H1 (cell line): ENCODE data around the gene SWT1.

Experiments used
- ASH2L ChIP-seq: fragments of 200-600, 300-600 bp; sonication (generic); IDR thresholded peaks from one replicate; pipeline ENCODE4 v1.7.1; 2017; ENCODE audit warnings: low read length
- CBX5 ChIP-seq: fragments of 300-800, 300-1000 bp; sonication (generic); IDR thresholded peaks from 2 replicates; pipeline ENCODE4 v1.7.1; 2016; ENCODE audit warnings: antibody characterized with exemption, low read length, low read depth
- CHD7 ChIP-seq: fragments of 300-600 bp; sonication (generic); IDR thresholded peaks from 2 replicates; pipeline ENCODE4 v1.7.1; 2012; ENCODE audit warnings: low read length, moderate library complexity, mild to moderate bottlenecking, inconsistent platforms; ENCODE audit not compliant: insufficient replicate concordance
- CREB1 ChIP-seq: IDR thresholded peaks from 2 replicates; pipeline ENCODE4 v1.6.1; 2012; ENCODE audit warnings: inconsistent platforms
- CTCF ChIP-seq, 3 experiments: IDR thresholded peaks; 1 replicate in 2 of 3; 2 replicates in 1 of 3; pipeline versions ENCODE4 v1.5.1 to v1.6.1; 2011; ENCODE audit warnings: low read length in 3 of 3, mild to moderate bottlenecking in 3 of 3, inconsistent platforms in 2 of 3, low read depth in 1 of 3, moderate library complexity in 1 of 3; ENCODE audit not compliant: insufficient read depth in 1 of 3; ENCODE audit errors: control extremely low read depth in 1 of 3
- EGR1 ChIP-seq: IDR thresholded peaks from 2 replicates; pipeline ENCODE4 v1.6.1; 2011; ENCODE audit warnings: low read depth, low read length, borderline replicate concordance
- EP300 ChIP-seq, 2 experiments: IDR thresholded peaks; 1 replicate in 1 of 2; 2 replicates in 1 of 2; pipeline ENCODE4 v1.6.1; 2011 to 2012; ENCODE audit warnings: low read depth in 2 of 2, low read length in 2 of 2, mild to moderate bottlenecking in 2 of 2, borderline replicate concordance in 1 of 2, inconsistent platforms in 1 of 2, moderate library complexity in 1 of 2
- MAX ChIP-seq: IDR thresholded peaks from 2 replicates; pipeline ENCODE4 v1.6.1; 2012; ENCODE audit warnings: inconsistent platforms
- PHF8 ChIP-seq: fragments of 200-600 bp; sonication (generic); conservative IDR thresholded peaks from 2 replicates; pipeline ENCODE4 v1.7.1; 2012; ENCODE audit warnings: low read depth, mild to moderate bottlenecking, inconsistent platforms, low read length, moderate library complexity
- POLR2AphosphoS5 ChIP-seq: IDR thresholded peaks from 2 replicates; pipeline ENCODE4 v1.6.1; 2011; ENCODE audit warnings: low read depth, low read length
- RNF2 ChIP-seq: fragments of 200-900, 300-1000 bp; sonication (generic); IDR thresholded peaks from 2 replicates; pipeline ENCODE4 v1.7.1; 2016; ENCODE audit warnings: borderline replicate concordance, low read depth, mild to moderate bottlenecking, antibody characterized with exemption, low read length; ENCODE audit not compliant: poor library complexity, severe bottlenecking; ENCODE audit errors: missing control alignments
- TCF12 ChIP-seq: IDR thresholded peaks from 2 replicates; pipeline ENCODE4 v1.6.1; 2011; ENCODE audit warnings: low read depth, mild to moderate bottlenecking, low read length
- USF2 ChIP-seq: IDR thresholded peaks from 2 replicates; pipeline ENCODE4 v1.6.1; 2011; ENCODE audit warnings: low read length, improper control_type of control experiment

- TF ChIP-seq EGR1 (no peak), PHF8 (no peak), CTCF (IDR thresholded peaks at IDR 0.05; ENCODE audit: control extremely low read depth in 1 of 3, insufficient read depth in 1 of 3, low read depth in 1 of 3, low read length in 3 of 3) (no peak), POLR2AphosphoS5 (no peak), RNF2 (no peak), CHD7 (no peak), MAX (no peak), EP300 (IDR thresholded peaks at IDR 0.05; ENCODE audit: borderline replicate concordance in 1 of 2, low read depth in 2 of 2, low read length in 2 of 2) (no peak), TCF12 (no peak), ASH2L (no peak), CBX5 (no peak), CREB1 (no peak), USF2 (no peak)
Observed at GRCh38 chr1:185244015-185244747, 87.2 kb downstream of the SWT1 start.
